PFSK-1 (cell line): ENCODE data around the gene RBM20.

Experiments used
- POLR2AphosphoS5 ChIP-seq: IDR thresholded peaks from 2 replicates; pipeline ENCODE4 v1.6.1; 2012; ENCODE audit warnings: low read depth, mild to moderate bottlenecking, control low read depth, low read length, moderate library complexity
- REST ChIP-seq, 2 experiments: IDR thresholded peaks; 2 replicates each; pipeline versions ENCODE4 v1.6.1 to v1.8.0; 2011 to 2012; ENCODE audit warnings: low read depth in 2 of 2, low read length in 2 of 2, control low read depth in 1 of 2, inconsistent platforms in 1 of 2, mild to moderate bottlenecking in 1 of 2, moderate library complexity in 1 of 2; ENCODE audit not compliant: insufficient read depth in 1 of 2
- SIN3A ChIP-seq: IDR thresholded peaks from 2 replicates; pipeline ENCODE4 v1.6.1; 2012; ENCODE audit warnings: mild to moderate bottlenecking, low read length, moderate library complexity, borderline replicate concordance; ENCODE audit not compliant: insufficient read depth

GRCh38 chr10:110873951-110874350 is 229.8 kb downstream of the RBM20 start:
- TF ChIP-seq REST (IDR thresholded peaks at IDR 0.05; ENCODE audit: insufficient read depth in 1 of 2, low read depth in 2 of 2, low read length in 2 of 2) (no peak), POLR2AphosphoS5 (no peak), SIN3A (no peak)
